Ishikawa (cell line): ENCODE measurements around the gene C6orf15.

Experiments used
- CEBPB ChIP-seq: IDR thresholded peaks from 2 replicates; pipeline ENCODE4 v1.6.1; 2012
- CREB1 ChIP-seq: IDR thresholded peaks from 2 replicates; pipeline ENCODE4 v1.6.1; 2012; ENCODE audit warnings: low read depth
- EGR1 ChIP-seq: IDR thresholded peaks from 2 replicates; pipeline ENCODE4 v1.6.1; 2012
- EP300 ChIP-seq: IDR thresholded peaks from 2 replicates; pipeline ENCODE4 v1.6.1; 2012; ENCODE audit warnings: borderline replicate concordance
- FOXM1 ChIP-seq: IDR thresholded peaks from 2 replicates; pipeline ENCODE4 v1.6.1; 2012; ENCODE audit warnings: low read depth, borderline replicate concordance
- NFIC ChIP-seq: IDR thresholded peaks from 2 replicates; pipeline ENCODE4 v1.6.1; 2012
- RAD21 ChIP-seq: IDR thresholded peaks from 2 replicates; pipeline ENCODE4 v1.6.1; 2012; ENCODE audit warnings: low read depth
- TAF1 ChIP-seq: IDR thresholded peaks from 2 replicates; pipeline ENCODE4 v1.6.1; 2012; ENCODE audit warnings: low read depth, mild to moderate bottlenecking
- TCF12 ChIP-seq: IDR thresholded peaks from 2 replicates; pipeline ENCODE4 v1.6.1; 2012; ENCODE audit warnings: low read depth
- TEAD4 ChIP-seq: IDR thresholded peaks from 2 replicates; pipeline ENCODE4 v1.6.1; 2012
- YY1 ChIP-seq: IDR thresholded peaks from 2 replicates; pipeline ENCODE4 v1.6.1; 2012; ENCODE audit warnings: low read depth
- ZBTB7A ChIP-seq: IDR thresholded peaks from 2 replicates; pipeline ENCODE4 v1.6.1; 2012; ENCODE audit warnings: low read depth
- TF ChIP-seq, protein P1 (sequence below): IDR thresholded peaks from 2 replicates; pipeline ENCODE4 v1.6.1; 2012; ENCODE audit warnings: low read depth, mild to moderate bottlenecking
- TF ChIP-seq, protein P2 (sequence below): IDR thresholded peaks from 2 replicates; pipeline ENCODE4 v1.6.1; 2012
- TF ChIP-seq, protein P3 (sequence below): IDR thresholded peaks from 2 replicates; pipeline ENCODE4 v1.6.1; 2012

C6orf15 gene

DNA sequence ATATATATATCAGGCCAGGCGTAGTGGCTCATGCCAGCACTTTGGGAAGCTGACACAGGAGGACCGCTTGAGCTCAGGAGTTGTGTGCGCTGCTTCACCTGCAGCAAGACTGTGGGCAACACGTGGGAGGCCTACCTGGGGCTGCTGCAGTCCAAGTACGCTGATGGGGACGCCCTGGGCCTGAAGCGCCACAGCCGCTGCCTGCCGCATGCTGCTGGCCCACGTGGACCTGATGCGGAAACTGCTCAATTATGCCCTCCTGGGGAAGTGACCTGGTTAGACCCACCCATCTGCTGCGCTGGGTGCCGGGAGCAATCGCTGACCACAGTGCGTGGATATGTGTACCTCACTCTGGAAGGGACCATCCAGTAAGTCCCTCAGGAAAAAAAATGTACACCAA, 28.3 kb upstream of the C6orf15 start:
- TF ChIP-seq EGR1 (no peak), TAF1 (no peak), RAD21 (no peak), YY1 (no peak), EP300 (no peak), TCF12 (no peak), CEBPB (no peak), CREB1 (no peak)
- TF ChIP-seq, protein P1, sequence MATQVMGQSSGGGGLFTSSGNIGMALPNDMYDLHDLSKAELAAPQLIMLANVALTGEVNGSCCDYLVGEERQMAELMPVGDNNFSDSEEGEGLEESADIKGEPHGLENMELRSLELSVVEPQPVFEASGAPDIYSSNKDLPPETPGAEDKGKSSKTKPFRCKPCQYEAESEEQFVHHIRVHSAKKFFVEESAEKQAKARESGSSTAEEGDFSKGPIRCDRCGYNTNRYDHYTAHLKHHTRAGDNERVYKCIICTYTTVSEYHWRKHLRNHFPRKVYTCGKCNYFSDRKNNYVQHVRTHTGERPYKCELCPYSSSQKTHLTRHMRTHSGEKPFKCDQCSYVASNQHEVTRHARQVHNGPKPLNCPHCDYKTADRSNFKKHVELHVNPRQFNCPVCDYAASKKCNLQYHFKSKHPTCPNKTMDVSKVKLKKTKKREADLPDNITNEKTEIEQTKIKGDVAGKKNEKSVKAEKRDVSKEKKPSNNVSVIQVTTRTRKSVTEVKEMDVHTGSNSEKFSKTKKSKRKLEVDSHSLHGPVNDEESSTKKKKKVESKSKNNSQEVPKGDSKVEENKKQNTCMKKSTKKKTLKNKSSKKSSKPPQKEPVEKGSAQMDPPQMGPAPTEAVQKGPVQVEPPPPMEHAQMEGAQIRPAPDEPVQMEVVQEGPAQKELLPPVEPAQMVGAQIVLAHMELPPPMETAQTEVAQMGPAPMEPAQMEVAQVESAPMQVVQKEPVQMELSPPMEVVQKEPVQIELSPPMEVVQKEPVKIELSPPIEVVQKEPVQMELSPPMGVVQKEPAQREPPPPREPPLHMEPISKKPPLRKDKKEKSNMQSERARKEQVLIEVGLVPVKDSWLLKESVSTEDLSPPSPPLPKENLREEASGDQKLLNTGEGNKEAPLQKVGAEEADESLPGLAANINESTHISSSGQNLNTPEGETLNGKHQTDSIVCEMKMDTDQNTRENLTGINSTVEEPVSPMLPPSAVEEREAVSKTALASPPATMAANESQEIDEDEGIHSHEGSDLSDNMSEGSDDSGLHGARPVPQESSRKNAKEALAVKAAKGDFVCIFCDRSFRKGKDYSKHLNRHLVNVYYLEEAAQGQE, result no peak
- TF ChIP-seq, protein P2, sequence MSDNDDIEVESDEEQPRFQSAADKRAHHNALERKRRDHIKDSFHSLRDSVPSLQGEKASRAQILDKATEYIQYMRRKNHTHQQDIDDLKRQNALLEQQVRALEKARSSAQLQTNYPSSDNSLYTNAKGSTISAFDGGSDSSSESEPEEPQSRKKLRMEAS, result no peak
- TF ChIP-seq, protein P3, sequence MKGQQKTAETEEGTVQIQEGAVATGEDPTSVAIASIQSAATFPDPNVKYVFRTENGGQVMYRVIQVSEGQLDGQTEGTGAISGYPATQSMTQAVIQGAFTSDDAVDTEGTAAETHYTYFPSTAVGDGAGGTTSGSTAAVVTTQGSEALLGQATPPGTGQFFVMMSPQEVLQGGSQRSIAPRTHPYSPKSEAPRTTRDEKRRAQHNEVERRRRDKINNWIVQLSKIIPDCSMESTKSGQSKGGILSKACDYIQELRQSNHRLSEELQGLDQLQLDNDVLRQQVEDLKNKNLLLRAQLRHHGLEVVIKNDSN, result no peak

DNA sequence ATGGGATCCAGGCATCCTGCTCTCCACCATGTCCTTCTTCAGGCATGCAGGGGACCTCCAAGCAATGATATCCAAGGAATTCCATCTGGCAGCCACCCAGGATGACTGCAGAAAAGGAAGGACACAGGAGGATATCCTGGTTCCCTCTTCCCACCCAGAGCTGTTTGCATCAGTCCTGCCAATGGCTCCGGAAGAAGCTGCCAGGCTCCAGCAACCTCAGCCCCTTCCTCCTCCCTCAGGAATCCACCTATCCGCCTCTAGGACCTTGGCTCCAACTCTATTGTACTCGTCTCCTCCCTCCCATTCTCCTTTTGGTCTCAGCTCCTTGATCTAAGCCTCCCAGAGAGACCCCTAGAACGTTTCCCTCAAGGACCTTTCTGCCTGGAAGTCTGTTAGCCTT, 27.2 kb upstream of the C6orf15 start:
- TF ChIP-seq TAF1, result no peak
- no peak for TF ChIP-seq CREB1
- TF ChIP-seq NFIC, result no peak
- no peak for TF ChIP-seq CEBPB
- TF ChIP-seq, protein P2, result no peak
- TF ChIP-seq ZBTB7A, result no peak
- TF ChIP-seq, protein P3, result no peak
- TF ChIP-seq YY1, result no peak
- no peak for TF ChIP-seq TEAD4
- no peak for TF ChIP-seq EP300
- no peak for TF ChIP-seq FOXM1
- no peak for TF ChIP-seq RAD21
- TF ChIP-seq TCF12, result no peak
- no peak for TF ChIP-seq EGR1
- TF ChIP-seq, protein P1, result no peak

DNA sequence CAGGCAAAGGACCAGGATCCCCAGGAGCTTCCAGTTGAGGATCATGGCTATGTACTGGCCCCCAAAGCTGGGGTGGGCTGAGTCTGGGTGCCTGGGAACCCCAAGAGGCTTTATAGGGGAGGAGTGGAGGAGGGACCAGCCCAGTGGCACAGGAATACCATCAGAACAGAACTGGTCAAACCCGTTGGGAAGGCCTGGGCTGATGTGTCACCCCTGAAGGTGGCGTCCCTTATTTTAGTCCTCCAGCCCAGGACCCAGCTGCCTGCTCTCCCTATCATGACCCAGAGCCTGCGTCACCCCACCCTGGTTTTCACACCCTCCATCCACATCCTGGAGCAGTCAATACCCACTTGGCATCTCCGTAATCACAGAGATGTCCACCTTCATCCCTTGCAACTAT, 26.6 kb upstream of the C6orf15 start, which contains the start of gene PSORS1C2:
TSS of gene PSORS1C2 (minus strand) at position 85 of the 400 bp plus-strand sequence. CDS start at position 45, 40 bp downstream.
- TF ChIP-seq RAD21 (no peak), TCF12 (no peak), FOXM1 (no peak), CREB1 (no peak), CEBPB (no peak), EGR1 (no peak), EP300 (no peak), TAF1 (no peak), NFIC (no peak), TEAD4 (no peak), YY1 (no peak), ZBTB7A (no peak)
- TF ChIP-seq, protein P2, result no peak
- TF ChIP-seq, protein P3, result no peak
- TF ChIP-seq, protein P1, result no peak

DNA sequence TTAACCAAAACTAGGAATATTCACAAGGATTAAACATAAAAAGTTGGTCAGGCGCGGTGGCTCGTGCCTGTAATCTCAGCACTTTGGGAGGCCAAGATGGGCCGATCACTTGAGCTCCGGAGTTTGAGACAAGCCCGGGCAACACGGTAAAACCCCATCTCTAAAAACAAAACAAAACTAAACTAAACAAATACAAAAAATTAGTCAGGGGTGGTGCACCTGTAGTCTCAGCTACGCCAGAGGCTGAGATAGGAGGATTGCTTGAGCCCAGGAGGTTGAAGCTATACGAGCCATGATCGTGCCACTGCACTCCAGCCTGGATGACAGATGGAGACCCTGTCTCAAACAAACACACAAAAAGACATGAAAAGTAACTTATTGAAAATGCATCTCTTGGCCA, 23.3 kb upstream of the C6orf15 start:
- TF ChIP-seq, protein P1, result no peak
- TF ChIP-seq CEBPB, result no peak
